Transverse colon (tissue), 4 donors: ENCODE results near the gene BST1.

ENCODE experiments used
- CTCF ChIP-seq, 5 experiments: fragments of 200-600 bp in 3 of 5; fragments of 450-650 bp in 2 of 5; sonication (generic) in 3 of 5; IDR thresholded peaks; 1 replicate in 2 of 5; 2 replicates in 3 of 5; pipeline ENCODE4 v1.5.1; 2016 to 2017; ENCODE audit warnings: antibody characterized with exemption in 5 of 5, inconsistent platforms in 3 of 5, mild to moderate bottlenecking in 2 of 5, moderate library complexity in 1 of 5
- EP300 ChIP-seq: sonication (generic); formaldehyde crosslinking; IDR thresholded peaks from one replicate; pipeline ENCODE4 v1.6.1; 2017; ENCODE audit warnings: antibody characterized with exemption, low read depth
- POLR2A ChIP-seq: fragments of 450-650 bp; IDR thresholded peaks from one replicate; pipeline ENCODE4 v1.6.1; 2016; ENCODE audit warnings: antibody characterized with exemption, mild to moderate bottlenecking, moderate library complexity
- POLR2AphosphoS5 ChIP-seq, 3 donors: sonication (generic); formaldehyde crosslinking; IDR thresholded peaks; one replicate each; pipeline ENCODE4 v1.6.1; 2016; ENCODE audit warnings: antibody characterized with exemption in 3 of 3

GRCh38 chr4:15665753-15666365, 37.0 kb upstream of the BST1 start:
- TF ChIP-seq POLR2A, result no peak
- no peak for TF ChIP-seq CTCF (IDR thresholded peaks at IDR 0.05)
- peak in 1 of 3 donors; percentile 11 for TF ChIP-seq POLR2AphosphoS5 (IDR thresholded peaks at IDR 0.05)
- TF ChIP-seq EP300, result no peak
